ENCODE measurements around the gene CHAF1B.

Gene CHAF1B

DNA sequence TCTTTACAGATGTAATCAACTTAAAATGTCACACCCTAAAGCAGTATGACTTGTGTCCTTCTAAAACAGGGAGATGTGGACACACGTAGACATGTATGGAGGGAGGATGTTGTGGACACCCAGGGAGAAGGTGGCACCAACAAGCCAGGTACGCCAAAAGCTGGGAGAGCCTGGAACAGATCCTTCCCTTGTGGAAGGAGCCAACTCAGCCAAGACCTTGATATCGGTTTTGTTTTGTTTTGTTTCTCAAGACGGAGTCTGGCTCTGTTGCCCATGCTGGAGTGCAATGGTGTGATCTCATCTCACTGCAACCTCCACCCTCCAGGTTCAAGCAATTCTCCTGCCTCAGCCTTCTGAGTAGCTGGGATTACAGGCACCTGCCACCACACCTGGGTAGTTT lies 45.6 kb downstream of the CHAF1B start:
- TF ChIP-seq GATA3 (IDR thresholded peaks at IDR 0.05; ENCODE audit: low read depth, low read length) (no peak), GATA2 (IDR thresholded peaks at IDR 0.05; ENCODE audit: low read depth, low read length) (no peak)

DNA sequence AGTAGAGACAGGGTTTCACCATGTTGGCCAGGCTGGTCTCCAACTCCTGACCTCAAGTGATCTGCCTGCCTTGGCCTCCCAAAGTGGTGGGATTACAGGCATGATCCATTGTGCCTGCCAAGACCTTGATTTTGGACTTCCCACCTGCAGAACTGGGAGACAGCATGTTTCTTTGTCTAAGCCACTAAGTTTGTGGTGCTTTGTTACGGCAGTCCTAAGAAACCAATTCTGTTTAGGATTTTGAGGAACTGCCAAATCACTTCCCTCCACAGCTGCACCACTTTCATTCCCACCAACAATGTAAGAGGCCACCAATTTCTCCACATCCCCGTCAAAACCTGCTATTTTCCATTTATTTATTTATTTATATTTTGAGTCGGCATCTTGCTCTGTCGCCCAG lies 46.1 kb downstream of the CHAF1B start:
- TF ChIP-seq GATA3 (IDR thresholded peaks at IDR 0.05; ENCODE audit: low read depth, low read length) (no peak), GATA2 (IDR thresholded peaks at IDR 0.05; ENCODE audit: low read depth, low read length) (no peak)

DNA sequence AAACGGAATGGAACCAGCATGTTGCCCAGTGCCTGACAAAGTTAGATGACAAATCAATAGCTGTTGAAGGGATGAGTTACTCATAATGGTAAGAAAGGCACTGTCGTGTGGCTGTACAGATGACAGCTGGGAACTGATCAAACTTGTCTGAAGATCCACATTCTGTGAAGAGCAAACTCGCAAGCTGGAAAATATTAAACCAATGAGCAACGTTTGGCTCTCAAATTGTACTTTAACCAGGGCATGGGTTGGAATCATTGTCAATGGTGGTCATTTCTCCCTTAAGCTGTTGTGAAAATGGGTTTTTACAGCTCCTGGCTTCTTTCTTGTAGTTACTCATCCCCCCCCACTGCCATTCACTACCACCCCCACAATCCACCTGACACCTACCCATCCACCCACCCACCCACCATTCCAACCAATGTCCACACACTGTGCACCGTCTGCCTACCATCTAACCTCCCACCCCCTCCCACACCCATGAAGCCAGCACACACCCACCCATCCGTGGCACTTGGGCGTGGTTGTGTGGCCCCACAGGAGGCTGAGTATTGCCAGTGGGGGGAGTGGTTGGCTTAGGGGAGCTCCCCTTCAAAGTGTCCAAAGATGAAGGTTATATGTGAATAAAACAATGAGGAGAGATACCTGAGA lies 48.0 kb downstream of the CHAF1B start:
- TF ChIP-seq GATA3 (IDR thresholded peaks at IDR 0.05; ENCODE audit: low read depth, low read length): no peak
- no peak for TF ChIP-seq GATA2 (IDR thresholded peaks at IDR 0.05; ENCODE audit: low read depth, low read length)

DNA sequence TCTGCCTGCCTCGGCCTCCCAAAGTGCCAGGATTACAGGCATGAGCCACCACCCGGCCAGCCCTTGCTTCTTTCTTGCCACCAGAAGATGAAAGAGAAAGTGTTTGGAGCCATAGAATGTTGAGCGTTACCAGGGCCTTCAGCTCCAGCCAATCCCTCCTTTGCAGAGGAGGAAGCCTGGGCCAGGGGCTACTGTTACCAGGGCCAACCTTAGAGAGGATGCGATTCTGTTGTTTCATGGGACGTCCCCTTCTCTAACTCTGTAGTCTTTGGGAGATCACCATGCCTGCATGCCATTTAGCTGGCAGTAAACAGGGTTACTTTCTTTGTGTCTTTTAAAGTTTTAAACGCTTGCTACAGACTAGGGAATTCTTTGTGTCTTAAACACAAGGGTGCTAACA lies 49.0 kb downstream of the CHAF1B start:
- TF ChIP-seq GATA3 (IDR thresholded peaks at IDR 0.05; ENCODE audit: low read depth, low read length) (no peak), GATA2 (IDR thresholded peaks at IDR 0.05; ENCODE audit: low read depth, low read length) (no peak)

DNA sequence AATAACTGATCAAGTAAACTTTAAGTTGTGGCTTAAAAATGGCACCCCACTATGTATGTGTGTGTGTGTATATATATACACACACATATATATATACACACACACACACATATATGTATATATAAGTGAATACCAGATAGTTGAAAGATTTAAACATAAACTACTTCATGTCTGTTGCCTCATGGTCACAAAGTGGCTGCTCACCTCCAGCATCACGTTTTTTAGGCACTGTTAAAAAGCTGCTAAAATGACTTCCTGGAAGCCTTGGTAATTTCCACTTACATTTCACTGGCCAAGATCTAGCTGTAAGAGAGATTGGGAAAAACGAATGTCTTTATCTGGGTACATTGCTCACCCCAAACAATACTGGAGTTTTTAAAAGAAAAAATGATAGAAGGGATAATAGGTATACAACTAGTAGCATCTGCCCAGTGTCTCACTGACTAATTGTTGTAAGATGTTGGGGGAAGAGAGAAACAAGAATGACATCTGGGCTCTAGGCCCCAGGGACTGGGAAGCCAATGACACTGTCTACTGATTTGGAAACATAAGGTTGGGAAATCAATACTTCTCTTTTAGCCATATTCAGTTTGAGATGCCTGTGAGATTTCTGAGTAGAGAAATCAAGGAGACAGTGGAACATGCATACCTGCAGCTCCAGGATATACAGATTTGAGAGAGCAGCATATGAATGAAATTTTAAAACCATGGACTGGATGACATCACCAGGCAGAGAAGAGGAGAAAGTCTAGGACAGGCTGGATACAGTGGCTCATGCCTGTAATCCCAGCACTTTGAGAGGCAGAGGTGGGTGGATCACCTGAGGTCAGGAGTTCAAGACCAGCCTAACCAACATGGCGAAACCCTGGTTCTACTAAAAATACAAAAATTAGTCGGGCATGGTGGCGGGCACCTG lies 51.9 kb downstream of the CHAF1B start:
- TF ChIP-seq GATA3 (IDR thresholded peaks at IDR 0.05; ENCODE audit: low read depth, low read length): no peak
- no peak for TF ChIP-seq GATA2 (IDR thresholded peaks at IDR 0.05; ENCODE audit: low read depth, low read length)

DNA sequence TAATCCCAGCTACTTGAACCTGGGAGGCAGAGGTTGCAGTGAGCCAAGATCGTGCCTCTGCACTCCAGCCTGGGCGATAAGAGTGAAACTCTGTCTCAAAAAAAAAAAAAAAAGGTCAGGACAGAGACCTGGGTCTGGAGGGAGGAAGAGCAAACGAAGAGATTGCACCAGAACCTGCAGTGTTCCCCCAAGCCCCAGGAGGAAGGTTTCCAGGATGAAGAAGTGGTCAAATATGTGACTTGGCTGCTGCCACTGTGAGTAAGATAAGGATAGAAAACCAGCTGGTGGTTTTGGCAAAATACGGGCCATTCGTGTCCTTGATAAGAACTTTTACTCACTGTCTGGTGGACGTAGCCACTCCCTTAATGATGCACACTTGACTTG lies 52.5 kb downstream of the CHAF1B start:
- no peak for TF ChIP-seq GATA3 (IDR thresholded peaks at IDR 0.05; ENCODE audit: low read depth, low read length)
- TF ChIP-seq GATA2 (IDR thresholded peaks at IDR 0.05; ENCODE audit: low read depth, low read length): no peak

DNA sequence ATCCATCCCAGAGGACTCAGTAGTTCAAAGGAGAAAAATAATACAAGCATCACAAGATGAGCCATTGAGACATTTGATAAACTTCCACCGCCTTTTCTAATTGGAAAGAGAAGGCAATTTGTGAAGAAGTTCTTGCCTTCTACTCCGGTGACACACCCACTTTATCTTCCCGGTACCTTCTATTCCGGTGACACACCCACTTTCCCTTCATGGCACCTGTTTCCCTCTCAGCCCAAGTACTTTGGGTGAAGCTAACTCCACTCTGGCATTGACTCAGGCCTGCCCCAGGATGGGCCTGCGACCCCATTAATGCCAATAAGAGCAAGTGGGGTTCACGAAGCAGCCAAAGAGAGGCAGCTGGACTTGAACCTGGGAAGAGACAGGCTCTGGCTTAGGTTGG lies 56.5 kb downstream of the CHAF1B start:
- TF ChIP-seq GATA3 (IDR thresholded peaks at IDR 0.05; ENCODE audit: low read depth, low read length): no peak
- TF ChIP-seq GATA2 (IDR thresholded peaks at IDR 0.05; ENCODE audit: low read depth, low read length): no peak

DNA sequence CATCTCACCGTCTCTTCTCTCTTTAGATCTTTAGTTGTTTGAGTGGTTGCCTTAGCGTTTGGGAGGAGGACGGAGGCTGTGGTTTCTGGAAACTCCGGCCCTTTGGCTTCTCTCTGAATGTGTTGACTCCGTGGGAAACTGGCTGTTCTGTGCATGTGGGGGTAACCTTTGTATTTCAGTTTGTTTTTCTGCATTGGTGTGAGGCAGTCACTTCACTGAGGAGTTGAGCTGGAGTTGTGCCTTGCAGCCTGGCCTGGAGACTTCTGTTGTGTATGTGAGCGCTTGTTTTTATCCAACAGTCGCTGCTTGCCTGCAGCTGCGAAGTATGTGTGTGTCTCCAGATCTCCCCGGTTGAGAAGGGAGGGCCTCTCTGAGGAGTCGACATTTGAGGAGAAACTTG lies 61.1 kb downstream of the CHAF1B start:
- TF ChIP-seq GATA3 (IDR thresholded peaks at IDR 0.05; ENCODE audit: low read depth, low read length) (no peak), GATA2 (IDR thresholded peaks at IDR 0.05; ENCODE audit: low read depth, low read length) (no peak)

DNA sequence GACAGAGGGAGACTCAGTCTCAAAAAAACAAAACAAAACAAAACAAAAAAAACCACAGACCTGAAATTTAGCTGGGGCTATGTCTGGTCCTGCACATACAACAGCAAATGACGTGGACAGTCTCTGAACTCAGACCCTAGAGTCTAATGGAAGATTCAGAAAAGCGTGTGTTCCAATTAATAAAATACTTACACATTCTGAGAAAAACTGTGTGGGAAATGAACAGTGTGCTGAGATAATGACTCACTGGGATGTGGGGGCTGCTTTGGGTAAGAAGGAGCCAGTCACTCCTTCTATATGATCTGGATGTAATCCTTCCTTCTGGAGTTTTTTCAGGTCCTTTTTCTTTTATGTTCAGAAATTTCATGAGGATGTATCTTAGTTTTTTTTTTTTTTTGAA lies 65.3 kb downstream of the CHAF1B start:
- TF ChIP-seq GATA2 (IDR thresholded peaks at IDR 0.05; ENCODE audit: low read depth, low read length) (no peak), GATA3 (IDR thresholded peaks at IDR 0.05; ENCODE audit: low read depth, low read length) (no peak)

DNA sequence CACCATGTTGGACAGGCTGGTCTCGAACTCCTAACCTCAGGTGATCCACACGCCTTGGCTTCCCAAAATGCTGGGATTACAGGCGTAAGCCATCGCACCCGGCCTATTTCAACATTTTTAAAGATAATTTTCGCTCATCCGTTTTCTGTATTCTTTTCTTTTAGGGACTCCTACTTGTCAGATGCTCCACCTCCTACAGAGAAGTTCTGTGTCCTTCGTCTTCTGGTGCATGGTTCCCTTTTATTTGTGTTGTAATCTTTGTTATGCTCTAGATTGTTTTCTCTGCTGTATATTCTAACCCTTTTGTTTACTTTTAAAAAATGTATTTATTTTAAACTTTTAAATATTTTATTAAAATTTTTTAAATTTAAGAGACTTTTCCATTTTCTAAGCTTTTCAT lies 66.3 kb downstream of the CHAF1B start:
- TF ChIP-seq GATA3 (IDR thresholded peaks at IDR 0.05; ENCODE audit: low read depth, low read length) (no peak), GATA2 (IDR thresholded peaks at IDR 0.05; ENCODE audit: low read depth, low read length) (no peak)

DNA sequence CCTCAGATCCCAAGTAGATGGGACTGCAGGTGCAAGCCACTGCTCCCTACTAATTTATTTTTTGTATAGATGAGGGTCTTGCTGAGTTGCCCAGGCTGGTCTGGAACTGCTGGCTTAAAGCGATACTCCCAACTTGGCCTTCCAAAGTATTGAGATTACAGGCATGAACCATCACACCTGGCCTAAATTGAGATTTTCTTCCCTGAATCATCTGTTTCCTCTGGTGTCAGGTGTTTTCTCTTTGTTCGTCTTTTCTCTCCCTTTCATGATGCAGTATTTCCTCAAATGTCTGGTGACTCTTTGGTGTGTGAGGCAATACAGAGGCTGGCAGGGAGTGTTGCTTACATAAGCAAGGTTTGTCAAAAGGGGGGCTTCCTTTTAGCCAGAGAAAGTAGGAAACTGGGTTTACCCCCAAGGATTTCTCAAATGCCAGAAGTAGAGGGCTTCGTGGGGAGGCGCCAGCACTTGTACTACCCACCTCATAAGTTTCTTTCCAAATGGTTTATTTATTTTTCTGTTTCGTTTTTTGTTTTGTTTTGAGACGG lies 67.2 kb downstream of the CHAF1B start:
- TF ChIP-seq GATA3 (IDR thresholded peaks at IDR 0.05; ENCODE audit: low read depth, low read length) (no peak), GATA2 (IDR thresholded peaks at IDR 0.05; ENCODE audit: low read depth, low read length) (no peak)

DNA sequence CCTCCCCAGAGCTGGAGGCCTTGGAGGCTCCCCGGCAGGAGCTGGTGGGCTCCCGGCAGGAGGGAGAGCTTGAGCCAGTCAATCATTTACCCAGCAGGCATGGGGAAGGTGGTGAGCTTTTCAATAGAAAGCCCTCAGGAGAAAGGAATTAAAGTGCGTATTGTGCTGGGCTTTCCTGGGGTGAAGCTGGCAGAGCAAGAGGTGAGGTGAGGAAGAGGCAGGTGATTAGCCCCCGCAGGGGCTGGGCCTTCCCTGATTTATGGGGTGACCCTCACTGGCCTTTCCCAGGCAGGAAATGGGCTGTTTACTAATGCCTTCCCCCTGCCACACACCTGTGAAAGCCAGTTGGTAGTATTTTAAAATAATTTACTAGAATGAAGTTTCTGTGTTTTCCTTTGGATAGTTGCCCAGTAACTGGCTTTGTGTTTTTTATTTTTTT lies 68.9 kb downstream of the CHAF1B start:
- TF ChIP-seq GATA3 (IDR thresholded peaks at IDR 0.05; ENCODE audit: low read depth, low read length) (no peak), GATA2 (IDR thresholded peaks at IDR 0.05; ENCODE audit: low read depth, low read length) (no peak)

DNA sequence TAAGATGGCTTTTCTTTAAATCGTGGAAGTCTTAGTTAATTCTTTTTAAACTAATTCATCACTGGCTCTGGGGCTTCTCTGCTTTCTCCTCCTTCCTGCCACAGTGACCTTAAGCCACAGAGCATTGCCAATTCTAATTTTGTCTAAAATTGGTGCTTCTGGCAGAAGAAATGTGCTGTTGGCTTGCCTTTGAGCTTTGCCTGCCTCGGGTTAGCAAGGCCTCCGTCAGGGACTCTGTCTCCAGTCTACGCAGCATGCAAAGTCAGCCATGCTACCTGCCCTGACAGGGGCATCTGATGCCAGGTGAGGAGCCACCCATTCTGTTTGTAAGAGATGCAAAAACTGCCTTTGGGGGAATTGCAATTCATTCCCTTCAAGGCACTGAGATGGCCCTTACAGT lies 69.5 kb downstream of the CHAF1B start:
- no peak for TF ChIP-seq GATA3 (IDR thresholded peaks at IDR 0.05; ENCODE audit: low read depth, low read length)
- no peak for TF ChIP-seq GATA2 (IDR thresholded peaks at IDR 0.05; ENCODE audit: low read depth, low read length)

DNA sequence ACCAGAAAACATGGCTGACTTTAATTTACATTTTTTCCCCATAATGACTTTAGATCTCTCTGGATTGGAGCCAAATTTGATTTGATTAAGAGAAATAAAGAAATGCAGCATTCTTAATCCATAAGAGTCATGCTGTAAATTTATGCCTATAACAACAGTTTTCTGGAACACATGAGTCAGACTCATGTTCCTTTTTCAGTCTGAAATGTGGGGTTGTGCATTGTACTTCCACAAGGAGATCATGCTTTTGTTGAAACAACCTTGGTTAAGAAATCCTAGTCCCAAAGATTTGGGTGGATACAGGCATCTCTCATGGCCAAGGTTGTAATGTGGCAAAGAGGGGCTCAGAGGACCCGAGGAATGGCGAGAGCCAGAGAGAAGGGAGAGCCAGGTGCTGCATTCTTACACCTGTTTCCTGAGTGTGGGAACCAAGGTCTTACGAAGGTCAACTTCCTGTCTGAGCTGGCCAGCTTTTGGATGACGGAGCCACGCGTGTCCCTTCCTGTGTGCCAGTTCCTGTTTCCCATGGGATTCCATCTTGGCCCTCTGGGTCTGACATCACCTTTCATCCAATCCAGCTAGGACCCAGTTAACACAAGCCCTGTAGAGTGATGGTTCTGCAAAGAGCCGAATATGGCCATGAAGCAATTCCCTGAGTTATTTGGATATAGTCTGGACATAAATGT lies 71.7 kb downstream of the CHAF1B start:
- TF ChIP-seq GATA3 (IDR thresholded peaks at IDR 0.05; ENCODE audit: low read depth, low read length) (no peak), GATA2 (IDR thresholded peaks at IDR 0.05; ENCODE audit: low read depth, low read length) (no peak)
